Stimulated activated CD4-positive, alpha-beta T cell treated with anti-CD3 and anti-CD28 coated beads, Interleukin-12 subunit alpha, Interleukin-12 subunit beta, amount 100 ng/mL, for 48 hours (primary cell): ENCODE results near the gene OR10G7.
A peak's percentile ranks its signal among the peaks of the same experiment; 100 is the strongest.

ENCODE experiments used
- DNase-seq, 3 donors: peaks; one replicate each; pipeline ENCODE4 v3.0.0-alpha.2; 2020; ENCODE audit warnings: low read depth in 2 of 3, low spot score in 1 of 3

Gene OR10G7

GRCh38 chr11:124041254-124041653 lies at the start of gene OR10G7:
Gene OR10G7 (minus strand): TSS chr11:124041325. CDS start chr11:124039001, 2,324 bp downstream.
- no peak for DNase-seq

DNA sequence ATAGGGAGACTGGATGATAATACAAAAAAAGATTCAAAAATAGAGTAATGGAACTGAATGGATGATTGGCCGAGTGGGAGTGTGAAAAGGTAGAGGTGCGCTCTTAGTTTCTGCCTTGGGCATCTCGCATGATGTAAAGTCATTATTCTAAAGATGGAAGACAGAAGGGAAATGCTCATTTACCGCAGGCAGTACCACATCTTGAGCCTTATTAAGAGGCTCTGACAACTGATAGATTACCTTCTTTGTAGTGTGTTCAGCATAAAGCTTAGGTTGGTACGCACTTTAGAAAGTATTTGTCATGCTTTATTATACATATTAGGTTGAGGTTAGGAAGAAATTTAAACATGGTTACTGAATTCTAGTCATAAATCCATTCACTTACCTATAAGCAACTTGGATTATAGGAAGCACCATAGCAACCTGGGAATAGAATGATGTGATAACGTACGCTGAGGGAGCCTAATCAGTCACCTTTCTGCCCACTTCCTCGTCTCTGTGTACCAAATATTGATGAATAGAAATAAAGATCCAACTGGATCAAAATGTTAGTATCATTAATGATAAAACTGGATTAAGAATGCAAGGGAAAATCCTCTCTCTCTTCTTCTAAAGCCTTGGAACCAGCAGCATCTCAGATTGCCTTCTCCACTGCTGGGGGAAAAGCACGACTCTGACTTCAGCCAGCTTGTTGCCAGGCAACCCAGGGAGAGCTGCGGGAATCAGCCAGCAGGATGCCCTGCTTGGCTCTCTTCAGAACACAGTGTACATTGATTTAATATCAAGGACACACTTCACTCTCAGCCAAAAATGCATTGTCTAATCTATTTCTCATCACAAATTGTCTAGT lies 45.1 kb upstream of the OR10G7 start:
- DNase-seq, result no peak

DNA sequence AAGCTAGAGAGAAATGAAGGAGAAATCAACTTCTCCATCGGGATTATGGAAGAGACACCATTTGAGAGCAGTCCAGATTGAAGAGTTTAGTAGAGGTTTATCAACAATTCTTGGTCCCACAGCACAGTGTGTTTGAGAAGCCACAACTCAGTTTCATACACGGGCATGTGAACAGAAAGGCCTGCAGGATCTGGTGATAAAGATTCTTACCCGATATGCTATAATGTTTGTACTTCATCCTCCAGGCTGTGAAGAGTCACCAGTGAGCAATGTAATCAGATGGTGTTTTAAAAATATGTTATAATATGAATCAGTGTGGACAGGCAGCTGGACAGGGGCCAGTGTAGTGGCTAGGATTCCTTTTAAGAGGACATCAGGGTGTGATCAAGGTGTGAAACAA lies 44.5 kb upstream of the OR10G7 start:
- DNase-seq, result no peak

DNA sequence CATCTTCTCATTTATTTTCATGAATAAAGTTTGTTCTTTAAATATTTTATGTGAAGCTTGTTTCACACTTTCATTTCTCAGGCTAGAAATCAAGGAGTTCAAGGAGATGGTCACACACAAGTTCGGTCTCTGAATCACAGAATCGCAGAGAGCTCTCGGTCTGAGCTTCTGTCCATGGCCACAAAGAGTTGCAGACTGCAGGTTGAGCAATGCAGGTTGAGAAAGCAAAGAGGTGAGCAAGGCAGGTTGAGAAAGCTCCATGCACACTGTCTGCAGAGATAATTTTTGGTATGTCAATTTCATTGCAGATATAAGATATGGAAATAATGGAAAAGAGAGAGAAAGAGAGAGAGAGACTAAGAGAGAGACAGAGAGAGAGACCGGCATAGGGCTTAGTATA lies 41.2 kb upstream of the OR10G7 start:
- DNase-seq, result no peak

GRCh38 chr11:124081483-124081882 lies 40.4 kb upstream of the OR10G7 start:
- no peak for DNase-seq

GRCh38 chr11:124080327-124081001 lies 39.3 kb upstream of the OR10G7 start:
- DNase-seq, result no peak

GRCh38 chr11:124079631-124080326 lies 38.7 kb upstream of the OR10G7 start:
- no peak for DNase-seq

DNA sequence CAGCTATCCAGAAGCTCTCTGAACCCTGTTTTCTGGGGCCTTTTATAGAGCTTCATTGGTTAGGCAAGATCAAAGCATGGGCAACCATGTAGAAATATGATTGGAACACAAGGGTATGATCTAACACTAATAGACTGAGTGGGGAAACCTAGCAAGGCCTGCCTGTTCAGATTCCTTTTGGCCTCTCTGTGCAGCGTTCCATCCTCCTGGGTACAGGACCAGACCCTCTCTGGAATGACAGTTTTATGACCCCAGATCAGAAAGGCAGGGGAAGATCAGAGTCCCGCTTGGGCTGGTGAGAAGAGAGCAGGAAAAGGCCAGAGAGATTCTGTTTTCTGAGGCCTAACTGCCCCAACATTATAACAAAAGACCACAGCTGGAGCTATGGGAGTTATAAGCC lies 37.5 kb upstream of the OR10G7 start:
- no peak for DNase-seq

DNA sequence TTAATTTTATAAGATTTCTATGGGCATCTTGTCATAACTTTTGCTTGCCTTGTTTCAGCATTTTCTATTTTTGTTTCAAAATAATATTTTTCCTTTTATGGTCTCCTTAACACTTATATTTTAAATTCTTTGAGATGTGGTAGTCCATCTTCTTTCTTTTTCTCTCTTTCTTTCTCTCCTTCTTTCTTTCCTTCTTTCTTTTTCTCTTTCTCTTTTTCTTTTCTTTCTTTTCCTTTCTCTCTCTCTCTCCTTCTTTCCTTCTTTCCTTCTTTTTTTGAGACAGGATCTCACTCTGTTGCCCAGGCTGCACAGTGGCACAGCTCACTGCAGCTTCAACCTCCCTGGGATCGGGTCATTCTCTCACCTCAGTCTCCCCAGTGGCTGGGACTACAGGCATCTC lies 36.1 kb upstream of the OR10G7 start:
- DNase-seq, result no peak

DNA sequence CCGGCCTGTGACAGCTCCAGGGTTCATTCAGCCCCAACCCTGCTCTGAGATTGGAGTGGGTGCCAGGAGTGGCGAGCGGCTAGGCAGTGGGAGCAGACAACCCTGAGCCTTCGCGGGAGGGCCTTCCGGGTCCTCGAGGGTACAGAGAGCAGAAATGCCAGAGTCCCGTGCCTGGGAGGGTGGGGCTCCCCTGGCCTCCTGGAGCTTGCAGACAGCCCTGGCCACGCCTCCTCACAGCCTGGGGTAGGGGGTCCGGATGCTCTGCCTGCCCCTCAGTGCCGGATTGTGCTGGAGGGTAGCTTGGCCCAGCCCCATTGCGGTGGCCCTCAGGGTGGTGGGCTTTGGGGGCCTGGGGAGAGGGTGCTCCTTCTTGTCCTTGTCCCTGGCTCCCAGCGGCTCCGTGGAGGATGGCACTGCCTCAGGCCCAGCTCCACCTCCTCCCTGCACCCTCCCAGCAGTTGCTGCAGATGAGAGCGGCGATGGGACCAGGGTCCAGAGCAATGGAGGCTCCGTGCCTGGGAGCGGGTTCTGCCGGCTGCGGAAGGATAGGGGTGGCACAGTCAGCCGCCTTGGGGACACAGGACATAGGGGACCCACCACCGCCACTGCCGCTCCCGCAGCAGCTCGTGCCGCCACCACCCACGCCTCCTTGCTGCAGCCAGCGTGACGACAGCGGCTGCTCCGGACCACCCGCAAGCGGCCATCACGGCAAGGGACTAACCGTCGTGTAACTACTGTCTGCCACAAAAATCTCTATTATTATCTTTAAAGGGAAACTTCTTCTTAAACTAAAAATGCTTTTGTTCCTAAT lies 34.9 kb upstream of the OR10G7 start:
- no peak for DNase-seq

DNA sequence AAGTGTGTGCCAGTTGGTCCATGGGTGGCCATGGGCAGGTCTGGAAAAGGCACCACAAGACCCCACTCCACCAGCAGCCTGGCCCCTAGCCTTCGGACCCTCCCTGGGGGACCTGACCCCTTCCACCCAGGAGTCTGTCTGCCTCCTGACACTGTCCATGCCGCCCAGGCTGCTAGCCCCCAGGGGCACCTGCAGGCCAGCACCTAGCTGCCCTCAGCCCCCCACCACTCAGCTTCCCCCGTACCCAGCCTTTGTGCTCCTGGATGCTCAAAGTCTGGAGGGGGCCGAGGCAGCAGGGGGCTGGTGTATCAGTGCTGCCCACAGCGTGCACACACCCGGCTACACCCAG lies 34.3 kb upstream of the OR10G7 start:
- DNase-seq, result no peak

DNA sequence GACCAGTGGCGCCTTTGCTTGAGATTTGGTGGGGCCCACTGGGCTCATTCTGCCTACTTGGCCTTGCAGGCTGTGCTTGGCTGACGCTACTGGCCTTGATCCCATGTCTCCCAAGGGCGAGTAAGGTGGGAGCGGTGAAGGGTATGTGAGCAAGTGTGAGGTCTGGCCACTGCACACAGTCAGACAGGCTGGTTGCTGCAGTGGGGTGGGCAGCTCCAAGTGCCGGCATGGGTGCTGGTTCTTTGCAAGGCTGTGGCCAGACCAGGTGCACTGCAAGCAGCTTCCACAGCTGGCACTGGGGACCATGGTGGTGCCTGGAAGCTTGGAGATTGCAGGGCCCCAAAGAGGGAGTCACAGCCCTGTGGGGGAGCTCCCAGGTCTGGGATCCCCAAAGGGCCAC lies 33.4 kb upstream of the OR10G7 start:
- DNase-seq, result no peak

DNA sequence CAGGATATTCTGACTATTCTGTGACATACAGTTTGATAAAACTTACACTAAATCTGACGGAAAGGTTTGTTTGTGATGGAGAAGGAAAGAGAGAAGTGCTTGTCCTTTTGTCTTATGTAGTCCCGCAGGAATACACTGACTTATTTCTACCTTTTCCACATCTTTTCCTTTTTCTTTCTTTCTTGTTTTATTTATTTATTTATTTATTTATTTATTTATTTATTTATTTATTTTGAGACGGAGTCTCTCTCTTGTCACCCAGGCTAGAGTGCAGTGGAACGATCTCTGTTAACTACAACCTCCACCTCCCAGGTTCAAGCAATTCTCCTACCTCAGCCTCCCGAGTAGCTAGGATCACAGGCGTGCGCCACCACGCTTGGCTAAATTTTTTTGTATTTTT lies 31.0 kb upstream of the OR10G7 start:
- no peak for DNase-seq

DNA sequence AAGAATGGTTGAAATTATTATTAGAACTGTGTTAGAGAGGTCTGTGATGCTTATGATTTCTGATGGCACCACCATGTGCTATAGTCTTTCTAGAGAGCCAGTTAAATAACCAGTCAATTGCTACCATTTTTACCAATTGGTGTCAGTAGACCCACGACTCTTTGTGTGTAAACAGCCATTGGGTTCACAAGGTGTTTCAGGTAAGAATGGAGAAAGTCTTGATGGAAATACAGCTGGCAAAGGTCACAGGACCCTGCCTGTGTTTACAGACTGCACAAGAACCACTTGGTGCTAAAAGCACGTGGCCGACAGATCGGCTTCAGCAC lies 30.5 kb upstream of the OR10G7 start:
- DNase-seq, result no peak

DNA sequence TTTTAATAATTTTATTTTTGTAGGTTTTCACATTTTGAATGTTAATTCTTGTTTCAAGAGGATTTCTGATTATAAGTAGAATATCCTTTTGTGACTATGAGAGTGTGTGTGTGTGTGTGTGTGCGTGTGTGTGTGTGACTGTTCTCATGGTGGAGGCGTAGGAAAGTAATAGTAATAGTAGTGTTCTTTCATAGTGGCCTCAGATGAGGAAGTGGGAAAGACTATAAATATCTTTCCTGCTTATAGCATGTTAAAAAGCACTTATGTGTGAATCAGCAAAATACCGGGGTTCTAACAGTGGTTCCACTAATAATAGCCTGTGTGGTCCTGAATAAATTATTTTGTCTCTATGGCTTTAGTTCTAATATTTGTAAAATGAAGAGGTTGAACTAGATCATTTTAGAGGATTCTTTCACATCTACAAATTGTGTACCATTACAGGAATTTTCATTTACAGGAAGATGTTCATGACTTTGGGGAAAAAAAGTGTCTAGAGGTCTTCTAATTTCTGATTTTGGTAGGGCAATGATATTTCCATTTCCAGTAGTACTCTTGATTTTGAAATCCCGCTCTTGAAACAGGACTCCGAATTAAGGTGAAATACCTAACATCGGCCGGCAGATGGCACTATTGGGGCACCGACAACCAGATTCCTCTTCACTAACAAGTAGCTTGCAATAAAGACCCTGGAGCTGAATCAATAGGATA lies 29.9 kb upstream of the OR10G7 start:
- peak; percentile 39 to 66 (median 49) for DNase-seq

GRCh38 chr11:124069429-124070401 lies 28.6 kb upstream of the OR10G7 start:
- peak; percentile 12 to 30 (median 29) for DNase-seq

DNA sequence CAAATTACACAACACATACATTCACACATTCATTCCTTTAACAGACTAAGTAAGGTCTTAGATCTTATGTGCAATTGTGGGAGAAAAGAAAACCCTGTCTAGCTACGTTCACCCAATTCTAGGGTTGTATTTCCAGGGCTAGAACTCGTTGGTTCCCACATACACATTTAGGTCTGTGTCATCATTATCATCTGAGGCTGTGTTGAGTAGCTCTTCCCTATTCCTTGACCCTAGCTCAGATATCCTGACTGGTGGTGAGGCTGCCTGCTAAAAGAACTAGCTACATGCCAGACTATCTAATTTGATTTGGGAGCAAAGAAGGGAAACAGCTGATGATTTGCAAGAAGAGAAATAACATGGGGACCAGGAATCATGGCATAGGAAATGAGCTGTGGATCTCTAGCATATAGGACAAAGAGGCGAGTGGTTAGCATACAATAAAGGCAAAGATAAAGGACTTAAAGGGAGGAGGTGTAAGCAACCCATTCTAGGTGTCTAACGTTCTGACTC lies 27.5 kb upstream of the OR10G7 start:
- no peak for DNase-seq

- no peak for DNase-seq
Observed at GRCh38 chr11:124052966-124053365, 11.8 kb upstream of the OR10G7 start.

- no peak for DNase-seq
Observed at GRCh38 chr11:124050748-124051147, 9.6 kb upstream of the OR10G7 start.
